ENCODE data around the gene GPR146.

DNA sequence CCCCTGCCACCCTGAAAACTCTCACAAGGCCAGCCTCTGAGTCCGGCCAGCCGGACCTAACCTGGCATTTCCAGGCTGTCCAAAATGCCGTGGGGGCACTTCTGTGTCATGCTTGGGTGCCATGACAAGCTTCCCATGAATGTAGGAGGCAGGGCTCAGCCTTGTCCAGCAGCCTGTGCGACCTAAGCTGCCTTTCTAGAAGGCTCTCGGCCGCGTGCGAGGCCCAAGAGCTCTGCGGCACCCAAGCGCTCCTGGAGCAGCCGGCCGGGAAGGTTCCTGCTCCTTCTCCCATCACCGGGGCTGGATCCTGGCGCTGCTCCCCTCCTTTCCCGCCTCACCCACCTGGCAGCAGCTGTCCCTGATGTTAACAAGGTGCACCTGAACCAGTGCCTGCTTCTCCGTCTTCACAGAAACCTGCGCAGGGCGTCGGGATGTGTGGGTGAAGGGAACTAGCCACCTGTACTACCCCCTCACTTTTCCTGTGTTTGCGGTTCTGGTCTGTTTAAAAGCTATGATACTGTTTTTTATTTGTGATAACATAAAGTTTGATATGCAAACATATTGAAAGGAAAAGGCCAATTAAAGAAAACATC lies 49.7 kb downstream of the GPR146 start:
- TF ChIP-seq GATA2 (IDR thresholded peaks at IDR 0.05; ENCODE audit: low read depth, low read length) (no peak), GATA3 (IDR thresholded peaks at IDR 0.05; ENCODE audit: low read depth, low read length) (no peak)

Data from SH-SY5Y (cell line).